ENCODE data around the gene SPAG17.

DNA sequence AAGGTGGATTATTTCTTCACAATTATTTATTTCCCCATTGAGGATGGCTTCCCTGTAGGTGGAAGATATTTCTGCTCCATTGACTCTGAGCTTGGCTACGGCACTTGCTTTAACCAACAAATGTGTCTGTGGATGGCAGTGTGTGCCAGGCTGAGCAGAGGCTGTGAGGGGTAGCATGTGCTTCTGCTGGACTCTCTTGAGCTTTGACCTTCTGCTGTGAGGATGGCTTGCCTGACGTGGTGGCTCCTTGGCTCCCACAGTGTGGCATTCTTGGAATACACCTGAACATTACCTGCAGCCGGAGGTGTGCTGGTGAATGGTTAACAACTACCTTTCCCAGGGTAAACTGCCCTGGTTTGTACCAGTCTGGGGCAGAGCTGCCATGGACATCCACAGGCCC is 208.6 kb downstream of the SPAG17 start:
- TF ChIP-seq CTCF (conservative IDR thresholded peaks at IDR 0.05; ENCODE audit: low read length) (no peak), EZH2phosphoT487 (IDR thresholded peaks at IDR 0.05; ENCODE audit: borderline replicate concordance, low read depth, low read length) (no peak)

Data from OCI-LY7 (cell line).